ENCODE results near the gene PRPF18.

The PRPF18 gene

GRCh38 chr10:13608246-13608853 lies 21.6 kb downstream of the PRPF18 start:
- no peak for DNase-seq

- DNase-seq = no peak
Observed at GRCh38 chr10:13612654-13613373, 26.0 kb downstream of the PRPF18 start.

- DNase-seq = no peak
Observed at GRCh38 chr10:13613519-13613918, 26.8 kb downstream of the PRPF18 start.

GRCh38 chr10:13614530-13615332 lies 28.0 kb downstream of the PRPF18 start:
- DNase-seq = no peak

GRCh38 chr10:13615650-13616300 lies 29.0 kb downstream of the PRPF18 start:
- DNase-seq = no peak

- DNase-seq = no peak
Observed at GRCh38 chr10:13617116-13617515, 30.4 kb downstream of the PRPF18 start.

- no peak for DNase-seq
Observed at GRCh38 chr10:13621931-13622330, 35.2 kb downstream of the PRPF18 start.

- DNase-seq = no peak
Observed at GRCh38 chr10:13624630-13625029, 37.9 kb downstream of the PRPF18 start.

- DNase-seq = no peak
Observed at GRCh38 chr10:13627459-13628310, 40.9 kb downstream of the PRPF18 start.

- no peak for DNase-seq
Observed at GRCh38 chr10:13628661-13629060, 41.9 kb downstream of the PRPF18 start.

- DNase-seq = no peak
Observed at GRCh38 chr10:13629116-13629515, 42.4 kb downstream of the PRPF18 start.

GRCh38 chr10:13630231-13630630 lies 43.5 kb downstream of the PRPF18 start:
- DNase-seq = no peak

- DNase-seq = no peak
Observed at GRCh38 chr10:13631594-13631993, 44.8 kb downstream of the PRPF18 start.

GRCh38 chr10:13632440-13632839 lies 45.7 kb downstream of the PRPF18 start:
- no peak for DNase-seq

GRCh38 chr10:13632884-13633440 lies 46.2 kb downstream of the PRPF18 start:
- no peak for DNase-seq

- DNase-seq = no peak
Observed at GRCh38 chr10:13633689-13634088, 46.9 kb downstream of the PRPF18 start.

- no peak for DNase-seq
Observed at GRCh38 chr10:13634207-13634606, 47.4 kb downstream of the PRPF18 start.

GRCh38 chr10:13636776-13637175 lies 50.0 kb downstream of the PRPF18 start:
- DNase-seq = no peak

GRCh38 chr10:13637303-13637856 lies 50.6 kb downstream of the PRPF18 start:
- DNase-seq = no peak

- no peak for DNase-seq
Observed at GRCh38 chr10:13637894-13638293, 51.1 kb downstream of the PRPF18 start.

- DNase-seq = no peak
Observed at GRCh38 chr10:13642293-13642692, 55.5 kb downstream of the PRPF18 start.

GRCh38 chr10:13643016-13643415 lies 56.3 kb downstream of the PRPF18 start:
- DNase-seq = no peak
